Liver (tissue), 9 donors: ENCODE measurements around the gene SPTLC2. TPM values are rescaled to one million over a fixed set of nuclear protein-coding genes. Genes with fewer than 3 reads are reported as not detected.

Experiments used
- DNase-seq: peaks from one replicate; pipeline ENCODE4 v3.0.0-alpha.2; 2017; ENCODE audit warnings: low spot score
- H3K27ac ChIP-seq, 2 donors: one replicate each; pipeline ENCODE4 v1.7.0; 2013; ENCODE audit warnings: inconsistent platforms in 2 of 2, low read length in 2 of 2, control low read depth in 1 of 2, low read depth in 1 of 2, mild to moderate bottlenecking in 1 of 2
- H3K27me3 ChIP-seq, 4 donors: one replicate each; pipeline versions ENCODE4 v1.6.1 to v1.7.0; 2013; ENCODE audit warnings: low read length in 3 of 4, inconsistent platforms in 1 of 4, mild to moderate bottlenecking in 1 of 4, moderate library complexity in 1 of 4; ENCODE audit not compliant: control insufficient read depth in 4 of 4, insufficient read depth in 4 of 4
- H3K36me3 ChIP-seq, 4 donors: one replicate each; pipeline versions ENCODE4 v1.6.1 to v1.7.0; 2013; ENCODE audit warnings: low read length in 3 of 4, mild to moderate bottlenecking in 3 of 4, low read depth in 1 of 4, moderate library complexity in 1 of 4; ENCODE audit not compliant: control insufficient read depth in 4 of 4, insufficient read depth in 3 of 4
- H3K4me1 ChIP-seq, 4 donors: one replicate each; pipeline versions ENCODE4 v1.6.1 to v1.7.0; 2013; ENCODE audit warnings: low read length in 3 of 4, mild to moderate bottlenecking in 3 of 4, moderate library complexity in 1 of 4; ENCODE audit not compliant: control insufficient read depth in 4 of 4, insufficient read depth in 4 of 4
- H3K4me3 ChIP-seq, 3 donors: one replicate each; pipeline versions ENCODE4 v1.6.1 to v1.7.0; 2013; ENCODE audit warnings: low read length in 3 of 3, control low read depth in 1 of 3, low read depth in 1 of 3, mild to moderate bottlenecking in 1 of 3
- H3K9ac ChIP-seq, 2 donors: one replicate each; pipeline ENCODE4 v1.7.0; 2013; ENCODE audit warnings: low read length in 2 of 2, mild to moderate bottlenecking in 2 of 2, moderate library complexity in 2 of 2, control low read depth in 1 of 2, low read depth in 1 of 2
- H3K9me3 ChIP-seq, 4 donors: one replicate each; pipeline versions ENCODE4 v1.6.1 to v1.7.0; 2013; ENCODE audit warnings: low read length in 3 of 4; ENCODE audit not compliant: control insufficient read depth in 4 of 4
- ATF3 ChIP-seq: IDR thresholded peaks from 2 replicates; pipeline ENCODE4 v1.6.1; 2016; ENCODE audit warnings: antibody characterized with exemption
- EGR1 ChIP-seq, 2 donors: IDR thresholded peaks; 2 replicates each; pipeline ENCODE4 v1.6.1; 2016 to 2018; ENCODE audit warnings: antibody characterized with exemption in 2 of 2, low read depth in 2 of 2
- FOXA1 ChIP-seq: IDR thresholded peaks from 2 replicates; pipeline ENCODE4 v1.6.1; 2016; ENCODE audit warnings: antibody characterized with exemption
- FOXA2 ChIP-seq: IDR thresholded peaks from 2 replicates; pipeline ENCODE4 v1.6.1; 2016; ENCODE audit warnings: antibody characterized with exemption
- GABPA ChIP-seq, 2 donors: IDR thresholded peaks in 1 of 2; conservative IDR thresholded peaks in 1 of 2; 2 replicates each; pipeline ENCODE4 v1.6.1; 2016; ENCODE audit warnings: antibody characterized with exemption in 2 of 2, mild to moderate bottlenecking in 1 of 2, moderate library complexity in 1 of 2
- HNF4A ChIP-seq, 2 donors: conservative IDR thresholded peaks; 2 replicates each; pipeline ENCODE4 v1.6.1; 2016; ENCODE audit warnings: antibody characterized with exemption in 2 of 2, mild to moderate bottlenecking in 2 of 2
- HNF4G ChIP-seq: IDR thresholded peaks from 2 replicates; pipeline ENCODE4 v1.6.1; 2016; ENCODE audit warnings: antibody characterized with exemption
- JUND ChIP-seq, 2 donors: IDR thresholded peaks; 2 replicates each; pipeline ENCODE4 v1.6.1; 2016; ENCODE audit warnings: antibody characterized with exemption in 2 of 2
- NR2F2 ChIP-seq: IDR thresholded peaks from 2 replicates; pipeline ENCODE4 v1.6.1; 2016; ENCODE audit warnings: antibody characterized with exemption
- RAD21 ChIP-seq, 2 donors: IDR thresholded peaks; 2 replicates each; pipeline ENCODE4 v1.6.1; 2016; ENCODE audit warnings: antibody characterized with exemption in 2 of 2, mild to moderate bottlenecking in 2 of 2
- REST ChIP-seq: IDR thresholded peaks from 2 replicates; pipeline ENCODE4 v1.6.1; 2016; ENCODE audit warnings: antibody characterized with exemption, mild to moderate bottlenecking
- RXRA ChIP-seq, 2 donors: IDR thresholded peaks; 2 replicates each; pipeline ENCODE4 v1.6.1; 2017 to 2018; ENCODE audit warnings: antibody characterized with exemption in 2 of 2, mild to moderate bottlenecking in 1 of 2
- SP1 ChIP-seq: IDR thresholded peaks from 2 replicates; pipeline ENCODE4 v1.6.1; 2018; ENCODE audit warnings: antibody characterized with exemption, mild to moderate bottlenecking
- TAF1 ChIP-seq: conservative IDR thresholded peaks from 2 replicates; pipeline ENCODE4 v1.6.1; 2016; ENCODE audit warnings: antibody characterized with exemption, mild to moderate bottlenecking
- YY1 ChIP-seq: IDR thresholded peaks from 2 replicates; pipeline ENCODE4 v1.6.1; 2016; ENCODE audit warnings: antibody characterized with exemption, mild to moderate bottlenecking
- ZBTB33 ChIP-seq: IDR thresholded peaks from 2 replicates; pipeline ENCODE4 v1.6.1; 2016; ENCODE audit warnings: antibody characterized with exemption
- WGBS: extraction: QIAGEN DNeasy Blood & Tissue Kit; methylation state at CpG from one replicate; pipeline ENCODE4 v1.1.7; 2013; 5-methylcytosine and 5-hydroxymethylcytosine counted together
- polyA plus RNA-seq, 2 donors: library from polyadenylated mRNA; stranded (reverse) in 1 of 2; unstranded in 1 of 2; fragments of 200-250 nt in 1 of 2; fragments of >200 nt in 1 of 2; fragmentation: Nextera tagmentation in 1 of 2; extraction: Ambion mirVana in 1 of 2; gene quantifications; one replicate each; pipeline versions ENCODE4 v1.2.1 to v1.2.3, GENCODE V29; 2013 to 2015
- total RNA-seq, 2 donors: library from RNA; depleted of rRNA; stranded (reverse); fragments of >200 nt; gene quantifications; one replicate each; pipeline ENCODE4 v1.2.3, GENCODE V29; 2014
- TF ChIP-seq, protein P1 (sequence below): fragments of 150-350 bp; IDR thresholded peaks from 2 replicates; pipeline ENCODE4 v1.5.1; 2017; ENCODE audit warnings: improper control_type of control experiment, low read depth, low read length; ENCODE audit not compliant: missing input control
- TF ChIP-seq, protein P2 (sequence below): IDR thresholded peaks from 2 replicates; pipeline ENCODE4 v1.6.1; 2016; ENCODE audit warnings: antibody characterized with exemption
- donor health status: healthy.
- donor health status: healthy.
- donor health status: healthy.
- donor health status: healthy.
- donor health status: healthy.

Gene SPTLC2
- total and polyA plus RNA-seq, 4 donors, result 3.9 to 19.2 (median 9.9) TPM

- Histone ChIP-seq H3K27me3 (no peaks in the 10 kb centered on the region), H3K27ac (no peak overlapping the region), H3K36me3 (peaks cover 6 to 51% (median 44%) of the 10 kb centered on the region in 4 donors), H3K4me1 (no peaks in the 10 kb centered on the region), H3K9me3 (no peaks in the 10 kb centered on the region), H3K4me3 (no peak overlapping the region), H3K9ac (no peak overlapping the region)
- WGBS, result 93% methylated on average over 1 of the region's 1 CpG
- no peak for TF ChIP-seq YY1
- no peak for TF ChIP-seq FOXA1
- no peak for TF ChIP-seq SP1
- no peak for TF ChIP-seq FOXA2
- no peak for TF ChIP-seq HNF4A (conservative IDR thresholded peaks at IDR 0.05)
- no peak for TF ChIP-seq RXRA (IDR thresholded peaks at IDR 0.05)
- TF ChIP-seq NR2F2, result no peak
- no peak for TF ChIP-seq REST
- TF ChIP-seq RAD21 (IDR thresholded peaks at IDR 0.05), result no peak
- TF ChIP-seq TAF1, result no peak
- TF ChIP-seq GABPA (IDR thresholded peaks at IDR 0.05 in 1 of 2, conservative IDR thresholded peaks at IDR 0.05 in 1 of 2), result no peak
- no peak for TF ChIP-seq JUND (IDR thresholded peaks at IDR 0.05)
- no peak for TF ChIP-seq HNF4G
- TF ChIP-seq, protein P1, sequence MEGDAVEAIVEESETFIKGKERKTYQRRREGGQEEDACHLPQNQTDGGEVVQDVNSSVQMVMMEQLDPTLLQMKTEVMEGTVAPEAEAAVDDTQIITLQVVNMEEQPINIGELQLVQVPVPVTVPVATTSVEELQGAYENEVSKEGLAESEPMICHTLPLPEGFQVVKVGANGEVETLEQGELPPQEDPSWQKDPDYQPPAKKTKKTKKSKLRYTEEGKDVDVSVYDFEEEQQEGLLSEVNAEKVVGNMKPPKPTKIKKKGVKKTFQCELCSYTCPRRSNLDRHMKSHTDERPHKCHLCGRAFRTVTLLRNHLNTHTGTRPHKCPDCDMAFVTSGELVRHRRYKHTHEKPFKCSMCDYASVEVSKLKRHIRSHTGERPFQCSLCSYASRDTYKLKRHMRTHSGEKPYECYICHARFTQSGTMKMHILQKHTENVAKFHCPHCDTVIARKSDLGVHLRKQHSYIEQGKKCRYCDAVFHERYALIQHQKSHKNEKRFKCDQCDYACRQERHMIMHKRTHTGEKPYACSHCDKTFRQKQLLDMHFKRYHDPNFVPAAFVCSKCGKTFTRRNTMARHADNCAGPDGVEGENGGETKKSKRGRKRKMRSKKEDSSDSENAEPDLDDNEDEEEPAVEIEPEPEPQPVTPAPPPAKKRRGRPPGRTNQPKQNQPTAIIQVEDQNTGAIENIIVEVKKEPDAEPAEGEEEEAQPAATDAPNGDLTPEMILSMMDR, result no peak
- TF ChIP-seq ZBTB33, result no peak
- TF ChIP-seq, protein P2, sequence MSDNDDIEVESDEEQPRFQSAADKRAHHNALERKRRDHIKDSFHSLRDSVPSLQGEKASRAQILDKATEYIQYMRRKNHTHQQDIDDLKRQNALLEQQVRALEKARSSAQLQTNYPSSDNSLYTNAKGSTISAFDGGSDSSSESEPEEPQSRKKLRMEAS, result no peak
- no peak for TF ChIP-seq ATF3
- no peak for TF ChIP-seq EGR1 (IDR thresholded peaks at IDR 0.05; ENCODE audit: low read depth in 2 of 2)
- no peak for DNase-seq
Observed at GRCh38 chr14:77469539-77469938, 146.9 kb downstream of the SPTLC2 start.
